ENCODE data around the gene ETS1. TPM values are rescaled to one million over a fixed set of nuclear protein-coding genes. Genes with fewer than 3 reads are reported as not detected.

Gene ETS1
- total RNA-seq, 4 donors from 2014 or later: 21.9 to 78.4 (median 31.3) TPM

DNA sequence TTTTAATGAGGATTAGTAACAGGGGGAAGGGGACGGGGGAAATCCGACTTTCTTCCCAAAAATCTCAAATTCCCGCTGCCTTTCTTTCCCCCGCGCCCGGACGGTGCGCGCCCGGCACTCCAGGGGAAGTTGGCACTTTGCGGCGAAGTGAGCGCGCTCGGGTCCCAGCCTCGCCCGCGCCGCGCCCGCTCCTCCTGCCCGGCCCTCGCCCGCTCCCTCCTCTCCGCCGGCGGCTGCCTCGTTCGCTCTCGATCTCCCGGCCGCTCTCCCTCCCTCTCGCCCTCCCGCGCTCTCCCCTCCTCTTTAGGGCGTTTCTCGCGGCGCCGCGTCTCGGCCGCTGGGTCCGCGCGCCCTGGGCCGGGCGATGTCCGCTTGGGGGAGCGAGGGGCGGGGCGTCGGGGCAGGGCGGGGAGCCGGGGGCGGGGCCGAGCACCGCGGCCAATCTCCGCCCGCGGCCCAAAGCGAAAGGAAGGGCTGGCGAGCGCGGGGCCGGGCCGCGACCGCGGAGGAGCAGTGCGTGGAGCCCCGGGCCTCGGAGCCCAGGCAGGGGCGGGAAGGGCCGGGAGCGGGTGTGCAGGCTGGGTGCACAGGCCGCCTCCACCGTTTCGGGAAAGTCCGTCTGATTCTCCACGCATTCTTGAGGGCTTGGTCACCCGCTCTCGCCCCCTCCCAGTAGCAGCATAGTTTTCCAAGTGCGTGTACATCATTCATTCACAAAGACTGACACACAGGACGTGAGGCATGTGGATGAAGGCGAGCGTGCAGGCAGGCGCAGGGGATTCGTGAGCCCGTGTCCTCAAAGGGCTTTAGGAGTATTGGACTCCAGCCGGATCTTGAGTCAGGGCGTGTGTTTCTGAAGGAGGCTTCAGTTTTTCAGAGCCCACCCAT, 65.1 kb downstream of the ETS1 start:
- peak; percentile 67 to 90 for TF ChIP-seq POLR2A (IDR thresholded peaks at IDR 0.05)
- TF ChIP-seq, protein P1, sequence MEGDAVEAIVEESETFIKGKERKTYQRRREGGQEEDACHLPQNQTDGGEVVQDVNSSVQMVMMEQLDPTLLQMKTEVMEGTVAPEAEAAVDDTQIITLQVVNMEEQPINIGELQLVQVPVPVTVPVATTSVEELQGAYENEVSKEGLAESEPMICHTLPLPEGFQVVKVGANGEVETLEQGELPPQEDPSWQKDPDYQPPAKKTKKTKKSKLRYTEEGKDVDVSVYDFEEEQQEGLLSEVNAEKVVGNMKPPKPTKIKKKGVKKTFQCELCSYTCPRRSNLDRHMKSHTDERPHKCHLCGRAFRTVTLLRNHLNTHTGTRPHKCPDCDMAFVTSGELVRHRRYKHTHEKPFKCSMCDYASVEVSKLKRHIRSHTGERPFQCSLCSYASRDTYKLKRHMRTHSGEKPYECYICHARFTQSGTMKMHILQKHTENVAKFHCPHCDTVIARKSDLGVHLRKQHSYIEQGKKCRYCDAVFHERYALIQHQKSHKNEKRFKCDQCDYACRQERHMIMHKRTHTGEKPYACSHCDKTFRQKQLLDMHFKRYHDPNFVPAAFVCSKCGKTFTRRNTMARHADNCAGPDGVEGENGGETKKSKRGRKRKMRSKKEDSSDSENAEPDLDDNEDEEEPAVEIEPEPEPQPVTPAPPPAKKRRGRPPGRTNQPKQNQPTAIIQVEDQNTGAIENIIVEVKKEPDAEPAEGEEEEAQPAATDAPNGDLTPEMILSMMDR (IDR thresholded peaks at IDR 0.05): peak in 1 of 6 experiments; percentile 1
- Histone ChIP-seq H3K27ac (peak overlapping the region; percentile 86 to 98 (median 96)), H3K4me3 (peak overlapping the region; percentile 61 to 89 (median 80)), H3K4me1 (peaks cover 0 to 8% (median under 1%) of the 10 kb centered on the region in 4 donors), H3K9me3 (no peaks in the 10 kb centered on the region), H3K36me3 (no peaks in the 10 kb centered on the region), H3K27me3 (no peaks in the 10 kb centered on the region)
- DNase-seq: peak; percentile 93 to 97 (median 96)

DNA sequence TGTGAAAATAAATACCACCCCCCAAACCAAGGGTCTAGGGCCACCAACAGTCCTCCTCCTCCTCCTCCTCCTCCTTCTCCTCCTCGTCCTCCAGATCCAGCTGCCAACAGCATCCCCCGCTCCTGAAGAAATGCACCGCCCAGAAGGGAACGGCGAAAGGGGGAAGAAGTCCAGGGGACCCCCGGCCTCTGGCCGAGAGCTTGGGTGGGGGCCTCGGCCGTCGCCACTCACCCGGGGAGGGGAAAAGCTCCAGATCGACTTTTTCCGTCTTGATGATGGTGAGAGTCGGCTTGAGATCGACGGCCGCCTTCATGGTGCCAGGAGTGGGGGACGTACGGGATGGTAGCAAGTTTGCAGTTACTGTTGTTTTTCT, 65.7 kb downstream of the ETS1 start:
- H3K9me3 ChIP-seq: no peaks in the 10 kb centered on the region
- TF ChIP-seq, protein P1 (IDR thresholded peaks at IDR 0.05): no peak
- no peak for TF ChIP-seq POLR2A (IDR thresholded peaks at IDR 0.05)
- no peaks in the 10 kb centered on the region for H3K36me3 ChIP-seq
- no peaks in the 10 kb centered on the region for H3K27me3 ChIP-seq
- H3K4me3 ChIP-seq: peak overlapping the region; percentile 61 to 89 (median 80)
- no peak for DNase-seq
- peaks cover 0 to 14% (median 4%) of the 10 kb centered on the region in 4 donors for H3K4me1 ChIP-seq
- peak overlapping the region; percentile 86 to 98 (median 96) for H3K27ac ChIP-seq

DNA sequence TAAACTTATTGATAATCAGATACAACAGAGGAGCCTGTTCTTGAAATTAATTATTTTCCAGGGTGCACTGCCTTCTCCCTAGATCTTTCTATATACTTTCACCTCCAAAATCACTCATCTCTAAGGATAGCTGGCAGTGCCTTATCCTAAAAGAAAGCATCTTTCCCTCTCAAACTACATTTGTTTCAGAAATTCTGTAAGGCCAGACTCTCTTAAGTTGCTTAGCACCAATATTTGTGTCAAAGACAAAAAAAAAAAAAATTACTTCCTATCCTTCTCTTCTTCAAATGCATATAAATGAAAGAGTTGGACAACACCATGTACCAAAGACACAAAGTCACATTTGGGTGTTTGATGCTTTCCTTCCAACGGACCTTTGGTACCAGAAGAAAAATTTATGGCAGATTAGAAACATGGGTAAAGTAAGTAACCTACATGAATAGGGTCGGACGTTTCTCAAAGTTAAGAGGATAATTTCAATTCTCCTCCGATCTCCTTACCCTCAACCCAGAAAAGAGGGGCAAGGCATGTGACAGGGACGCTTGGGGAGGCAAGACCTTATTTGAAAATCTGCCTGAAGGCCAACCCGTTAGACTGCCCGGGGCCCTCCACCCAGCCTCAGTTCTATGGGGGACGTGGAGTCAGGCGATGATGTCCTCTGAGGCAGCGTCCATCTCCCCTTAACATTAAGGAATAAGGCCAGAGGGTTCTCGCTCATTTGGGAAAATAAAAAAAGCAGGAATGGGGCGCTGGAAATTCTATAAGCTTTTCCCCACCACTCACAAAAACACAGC, 66.3 kb downstream of the ETS1 start:
- TF ChIP-seq POLR2A (IDR thresholded peaks at IDR 0.05): no peak
- TF ChIP-seq, protein P1 (IDR thresholded peaks at IDR 0.05): peak in 4 of 6 experiments; percentile 5 to 12 (median 6)
- Histone ChIP-seq H3K4me3 (peak overlapping the region; percentile 61 to 89 (median 80)), H3K36me3 (no peaks in the 10 kb centered on the region), H3K27me3 (no peaks in the 10 kb centered on the region), H3K27ac (peak overlapping the region; percentile 86 to 98 (median 96)), H3K4me1 (peaks cover 0 to 15% (median 7%) of the 10 kb centered on the region in 4 donors), H3K9me3 (no peaks in the 10 kb centered on the region)
- no peak for DNase-seq

DNA sequence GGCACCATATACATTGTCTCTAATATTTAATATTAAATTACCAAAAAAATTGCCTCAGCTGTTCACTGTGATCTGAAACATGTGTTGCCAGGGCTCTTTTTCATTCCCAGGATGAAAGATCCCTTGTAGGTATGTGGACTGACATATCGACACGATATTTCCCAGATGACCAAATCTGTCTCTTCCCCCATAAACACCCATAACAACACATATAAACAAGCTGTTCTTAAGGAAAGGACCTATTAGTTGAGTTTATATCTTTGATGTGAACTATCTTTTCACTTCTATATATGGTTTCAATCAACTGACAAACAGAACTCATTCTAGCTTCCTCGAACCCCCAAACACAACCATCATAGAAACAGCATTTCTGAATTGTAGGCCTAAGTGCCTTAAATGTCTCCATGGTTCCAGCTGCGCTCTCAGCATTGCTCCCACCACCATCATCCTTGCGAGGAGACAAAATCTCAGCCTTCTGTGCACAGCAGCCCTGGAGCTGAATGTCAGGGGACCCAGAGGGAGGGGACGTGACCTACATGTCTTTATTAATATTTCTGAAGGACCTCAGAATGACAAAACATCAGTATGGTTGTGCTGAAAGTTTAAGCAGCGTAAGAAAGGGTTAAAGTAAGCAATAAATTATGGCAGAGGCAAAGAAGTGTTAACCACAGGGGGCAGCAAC, 67.0 kb downstream of the ETS1 start:
- H3K36me3 ChIP-seq: no peaks in the 10 kb centered on the region
- no peaks in the 10 kb centered on the region for H3K27me3 ChIP-seq
- no peak for DNase-seq
- no peaks in the 10 kb centered on the region for H3K9me3 ChIP-seq
- peak overlapping the region; percentile 61 to 89 (median 80) for H3K4me3 ChIP-seq
- H3K27ac ChIP-seq: peak overlapping the region; percentile 86 to 98 (median 96)
- no peak for TF ChIP-seq POLR2A (IDR thresholded peaks at IDR 0.05)
- TF ChIP-seq, protein P1 (IDR thresholded peaks at IDR 0.05): no peak
- H3K4me1 ChIP-seq: peaks cover 0 to 22% (median 7%) of the 10 kb centered on the region in 4 donors

DNA sequence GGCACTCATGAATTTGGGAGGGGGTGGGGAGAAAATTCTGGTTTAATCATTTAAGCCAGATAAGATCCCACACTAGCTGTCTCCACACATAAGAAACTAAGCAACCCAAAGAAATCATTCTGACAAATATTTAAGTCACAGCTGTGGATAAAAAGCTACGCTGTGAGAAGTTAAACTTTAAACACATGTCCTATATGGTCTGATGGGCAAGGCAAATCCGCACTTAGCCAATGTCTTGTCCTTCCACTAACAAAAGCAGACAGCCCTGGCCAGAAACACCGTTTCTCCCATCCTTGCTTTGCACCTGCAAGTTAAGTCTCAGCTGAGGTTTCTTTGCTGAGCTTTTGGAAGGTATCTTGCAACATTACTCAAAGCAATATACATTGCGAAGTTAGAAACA, 68.0 kb downstream of the ETS1 start:
- Histone ChIP-seq H3K27me3 (no peaks in the 10 kb centered on the region), H3K4me1 (peaks cover 0 to 27% (median 9%) of the 10 kb centered on the region in 4 donors), H3K36me3 (no peaks in the 10 kb centered on the region), H3K27ac (peak overlapping the region; percentile 61 to 98 (median 90)), H3K9me3 (no peaks in the 10 kb centered on the region), H3K4me3 (peak overlapping the region; percentile 61 to 89 (median 80))
- DNase-seq: peak in 1 of 3 donors; percentile 62
- no peak for TF ChIP-seq POLR2A (IDR thresholded peaks at IDR 0.05)
- TF ChIP-seq, protein P1 (IDR thresholded peaks at IDR 0.05): no peak

Measured in Peyer's patch (tissue), 4 donors.